SK-N-SH (cell line): ENCODE measurements around the gene IFITM5. TPM values are rescaled to one million over a fixed set of nuclear protein-coding genes. Genes with fewer than 3 reads are reported as not detected.

Experiments used
- CTCF ChIA-PET: fragments of 300-600, 350-600 bp; formaldehyde crosslinking; extraction: SDS; loops from one replicate; lab custom pipeline; 2021; lab: Yijun Ruan, JAX
- POLR2A ChIA-PET: fragments of 350-600 bp; sonication (Branson Sonifier 250); formaldehyde crosslinking; extraction: SDS; loops from one replicate; lab custom pipeline; 2020; ENCODE audit warnings: antibody characterized with exemption, inconsistent platforms; lab: Yijun Ruan, JAX
- DNase-seq: peaks from one replicate; pipeline ENCODE4 v3.0.0; 2012
- H2AFZ ChIP-seq: fragments of 200-600 bp; sonication (generic); 2 replicates; pipeline ENCODE4 v1.8.1; 2016; ENCODE audit warnings: antibody characterized with exemption, mild to moderate bottlenecking, low read depth
- H3F3A ChIP-seq: fragments of 200-600 bp; sonication (generic); replicated peaks from 2 replicates; pipeline ENCODE3; 2016; ENCODE audit warnings: antibody characterized with exemption, mild to moderate bottlenecking; ENCODE audit not compliant: insufficient read depth
- H3K27ac ChIP-seq, 2 experiments: fragments of 200-500 bp in 1 of 2; fragments of 200-600 bp in 1 of 2; sonication (Bioruptor generic) in 1 of 2; sonication (generic), shearing (Covaris generic) in 1 of 2; 2 replicates each; pipeline versions ENCODE4 v1.5.1 to v1.6.1; 2014 to 2016; ENCODE audit warnings: low read depth in 2 of 2, inconsistent platforms in 1 of 2, low read length in 1 of 2, mild to moderate bottlenecking in 1 of 2, mixed read lengths in 1 of 2
- H3K27me3 ChIP-seq: fragments of 200-600 bp; sonication (generic), shearing (Covaris generic); 2 replicates; pipeline ENCODE4 v1.6.1; 2016; ENCODE audit warnings: mixed run types; ENCODE audit not compliant: insufficient read depth
- H3K36me3 ChIP-seq, 2 experiments: fragments of 200-500 bp in 1 of 2; fragments of 200-600 bp in 1 of 2; sonication (Bioruptor generic) in 1 of 2; sonication (generic) in 1 of 2; replicated peaks in 1 of 2; 2 replicates each; pipeline versions ENCODE3 to v1.5.1; 2014 to 2016; ENCODE audit warnings: low read length in 1 of 2, mild to moderate bottlenecking in 1 of 2; ENCODE audit not compliant: insufficient read depth in 2 of 2, control insufficient read depth in 1 of 2
- H3K4me1 ChIP-seq, 2 experiments: fragments of 200-500 bp in 1 of 2; fragments of 200-600 bp in 1 of 2; sonication (Bioruptor generic) in 1 of 2; sonication (generic), shearing (Covaris generic) in 1 of 2; 2 replicates each; pipeline versions ENCODE4 v1.5.1 to v1.6.1; 2014 to 2016; ENCODE audit warnings: low read depth in 1 of 2, low read length in 1 of 2, mixed run types in 1 of 2; ENCODE audit not compliant: insufficient read depth in 2 of 2, control insufficient read depth in 1 of 2
- H3K4me2 ChIP-seq: fragments of 200-600 bp; sonication (generic), shearing (Covaris generic); 2 replicates; pipeline ENCODE4 v1.6.1; 2017; ENCODE audit warnings: mixed run types
- H3K4me3 ChIP-seq, 2 experiments: fragments of 200-500 bp in 1 of 2; fragments of 200-600 bp in 1 of 2; sonication (Bioruptor generic) in 1 of 2; sonication (generic), shearing (Covaris generic) in 1 of 2; 2 replicates each; pipeline versions ENCODE4 v1.5.1 to v1.8.1; 2014 to 2016; ENCODE audit warnings: low read depth in 2 of 2, inconsistent platforms in 1 of 2, low read length in 1 of 2, mild to moderate bottlenecking in 1 of 2, mixed read lengths in 1 of 2, moderate library complexity in 1 of 2
- H3K79me2 ChIP-seq: fragments of 200-600 bp; sonication (generic); 2 replicates; pipeline ENCODE4 v1.8.1; 2017; ENCODE audit warnings: mild to moderate bottlenecking; ENCODE audit not compliant: insufficient read depth
- H3K9ac ChIP-seq: fragments of 200-600 bp; sonication (generic); 2 replicates; pipeline ENCODE4 v1.6.1; 2017; ENCODE audit warnings: mixed run types
- H3K9me2 ChIP-seq: fragments of 200-600 bp; sonication (generic); 2 replicates; pipeline ENCODE4 v1.6.1; 2017; ENCODE audit warnings: mixed run types
- H3K9me3 ChIP-seq: fragments of 200-600 bp; sonication (generic); 2 replicates; pipeline ENCODE4 v1.6.1; 2017; ENCODE audit warnings: mixed run types, mild to moderate bottlenecking, moderate library complexity
- H4K20me1 ChIP-seq: fragments of 200-600 bp; sonication (generic); 2 replicates; pipeline ENCODE4 v1.6.1; 2017; ENCODE audit warnings: mild to moderate bottlenecking, mixed run types; ENCODE audit not compliant: insufficient read depth
- ELF1 ChIP-seq: IDR thresholded peaks from 2 replicates; pipeline ENCODE4 v1.4.0; 2012
- EZH2phosphoT487 ChIP-seq: fragments of 200-600 bp; sonication (generic); IDR thresholded peaks from 2 replicates; pipeline ENCODE4 v1.6.1; 2017; ENCODE audit warnings: low read depth, mixed run types, mild to moderate bottlenecking, antibody characterized with exemption, moderate library complexity, borderline replicate concordance
- FOSL2 ChIP-seq: IDR thresholded peaks from 2 replicates; pipeline ENCODE4 v1.4.0; 2012; ENCODE audit warnings: low read depth, mild to moderate bottlenecking, moderate library complexity, borderline replicate concordance
- FOXM1 ChIP-seq: IDR thresholded peaks from 2 replicates; pipeline ENCODE4 v1.4.0; 2012; ENCODE audit warnings: low read depth, mild to moderate bottlenecking
- GABPA ChIP-seq: IDR thresholded peaks from 2 replicates; pipeline ENCODE4 v1.4.0; 2012; ENCODE audit warnings: low read depth, mild to moderate bottlenecking
- GATA2 ChIP-seq: sonication (generic); formaldehyde crosslinking; IDR thresholded peaks from 2 replicates; pipeline ENCODE4 v1.5.0; 2020; ENCODE audit warnings: mild to moderate bottlenecking, missing genetic modification reagents
- JUND ChIP-seq: IDR thresholded peaks from 2 replicates; pipeline ENCODE4 v1.4.0; 2012
- MEF2A ChIP-seq: IDR thresholded peaks from 2 replicates; pipeline ENCODE4 v1.4.0; 2012; ENCODE audit warnings: low read depth, borderline replicate concordance
- MXI1 ChIP-seq: IDR thresholded peaks from 2 replicates; pipeline ENCODE4 v1.6.1; 2012; ENCODE audit warnings: mild to moderate bottlenecking, low read depth, low read length, improper control_type of control experiment
- NFIC ChIP-seq: IDR thresholded peaks from 2 replicates; pipeline ENCODE4 v1.4.0; 2012; ENCODE audit warnings: borderline replicate concordance
- NRF1 ChIP-seq: IDR thresholded peaks from 2 replicates; pipeline ENCODE4 v1.6.1; 2012; ENCODE audit warnings: low read depth, mild to moderate bottlenecking, low read length
- POLR2AphosphoS5 ChIP-seq: IDR thresholded peaks from 2 replicates; pipeline ENCODE4 v1.6.1; 2012; ENCODE audit warnings: low read depth, low read length
- RAD21 ChIP-seq: IDR thresholded peaks from 2 replicates; pipeline ENCODE4 v1.6.1; 2012; ENCODE audit warnings: mild to moderate bottlenecking, low read length
- RCOR1 ChIP-seq: fragments of 150-350 bp; IDR thresholded peaks from 2 replicates; pipeline ENCODE4 v1.6.1; 2017; ENCODE audit warnings: antibody characterized with exemption, low read length
- SIN3A ChIP-seq: IDR thresholded peaks from 2 replicates; pipeline ENCODE4 v1.6.1; 2012; ENCODE audit warnings: low read depth, mild to moderate bottlenecking, low read length, moderate library complexity, borderline replicate concordance
- TAF1 ChIP-seq: IDR thresholded peaks from 2 replicates; pipeline ENCODE4 v1.6.1; 2012; ENCODE audit warnings: low read depth, mild to moderate bottlenecking, low read length, moderate library complexity, borderline replicate concordance
- TEAD4 ChIP-seq: IDR thresholded peaks from 2 replicates; pipeline ENCODE4 v1.4.0; 2012; ENCODE audit warnings: mild to moderate bottlenecking, borderline replicate concordance; ENCODE audit not compliant: insufficient read depth
- WGBS: methylation state at CpG from one replicate; pipeline ENCODE4 v1.1.6; 2017; ENCODE audit warnings: low lambda C conversion rate; 5-methylcytosine and 5-hydroxymethylcytosine counted together
- polyA plus RNA-seq, 3 experiments: library from polyadenylated mRNA; depleted of rRNA; stranded (reverse); fragments of >200 nt; gene quantifications; 2 replicates each; pipeline ENCODE4 v1.2.3, GENCODE V29; 2012
- TF ChIP-seq, protein P1 (sequence below): IDR thresholded peaks from 2 replicates; pipeline ENCODE4 v1.4.0; 2012; ENCODE audit warnings: low read depth, borderline replicate concordance
- TF ChIP-seq, protein P2 (sequence below): fragments of 150-350 bp; IDR thresholded peaks from 2 replicates; pipeline ENCODE4 v1.6.1; 2016; ENCODE audit warnings: mild to moderate bottlenecking, low read depth, low read length
- TF ChIP-seq, protein P3 (sequence below): IDR thresholded peaks from 2 replicates; pipeline ENCODE4 v1.4.0; 2012; ENCODE audit warnings: low read depth
- TF ChIP-seq, protein P4 (sequence below): fragments of 150-350 bp; IDR thresholded peaks from 2 replicates; pipeline ENCODE4 v1.6.1; 2017; ENCODE audit warnings: antibody characterized with exemption, low read length, low read depth, borderline replicate concordance

The IFITM5 gene
- polyA plus RNA-seq, 1 of the 3 experiments (the other 2 are of a cell fraction): not detected

DNA sequence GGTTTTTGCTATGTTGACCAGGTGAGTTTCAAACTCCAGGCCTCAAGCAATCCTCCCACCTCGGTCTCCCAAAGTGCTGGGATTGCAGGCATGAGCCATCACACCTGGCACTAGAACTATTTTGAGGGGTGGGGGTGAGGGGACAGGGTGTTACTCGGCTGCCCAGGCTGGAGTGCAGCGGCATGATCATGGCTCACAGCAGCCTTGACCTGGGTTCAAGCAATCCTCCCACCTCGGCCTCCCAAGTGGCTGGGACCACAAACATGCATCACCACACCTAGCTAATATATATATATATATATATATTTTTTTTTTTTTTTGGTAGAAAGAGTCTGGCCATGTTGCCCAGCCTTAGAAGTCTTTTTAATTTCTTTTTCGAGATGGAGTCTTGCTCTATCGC, 38.4 kb upstream of the IFITM5 start:
- WGBS: 69% methylated on average over 6 of the region's 6 CpGs
- POLR2A ChIA-PET: no interaction called here
- Histone ChIP-seq H3K27ac (no peak overlapping the region), H3K4me3 (no peak overlapping the region), H3K9ac (no peak overlapping the region), H3K27me3 (no peaks in the 10 kb centered on the region; the same call in 1 of the 2 replicates), H3K4me1 (no peaks in the 10 kb centered on the region), H3K36me3 (no peaks in the 10 kb centered on the region), H3K9me2 (no peaks in the 10 kb centered on the region; the same call in 1 of the 2 replicates), H2AFZ (no peak overlapping the region), H3K79me2 (no peaks in the 10 kb centered on the region), H3F3A (no peaks in the 10 kb centered on the region), H4K20me1 (no peaks in the 10 kb centered on the region), H3K9me3 (no peaks in the 10 kb centered on the region), H3K4me2 (no peak overlapping the region)
- CTCF ChIA-PET: interaction anchor here (1.0 kb wide), 1 partner anchor 10 kb away, joined by 3 read pairs; no protein-coding TSS in a partner anchor
- TF ChIP-seq RAD21 (no peak), POLR2AphosphoS5 (no peak), GATA2 (CRISPR knock-in tag) (no peak), FOXM1 (no peak), TEAD4 (no peak), ELF1 (no peak), MEF2A (no peak), SIN3A (no peak)
- TF ChIP-seq, protein P1, sequence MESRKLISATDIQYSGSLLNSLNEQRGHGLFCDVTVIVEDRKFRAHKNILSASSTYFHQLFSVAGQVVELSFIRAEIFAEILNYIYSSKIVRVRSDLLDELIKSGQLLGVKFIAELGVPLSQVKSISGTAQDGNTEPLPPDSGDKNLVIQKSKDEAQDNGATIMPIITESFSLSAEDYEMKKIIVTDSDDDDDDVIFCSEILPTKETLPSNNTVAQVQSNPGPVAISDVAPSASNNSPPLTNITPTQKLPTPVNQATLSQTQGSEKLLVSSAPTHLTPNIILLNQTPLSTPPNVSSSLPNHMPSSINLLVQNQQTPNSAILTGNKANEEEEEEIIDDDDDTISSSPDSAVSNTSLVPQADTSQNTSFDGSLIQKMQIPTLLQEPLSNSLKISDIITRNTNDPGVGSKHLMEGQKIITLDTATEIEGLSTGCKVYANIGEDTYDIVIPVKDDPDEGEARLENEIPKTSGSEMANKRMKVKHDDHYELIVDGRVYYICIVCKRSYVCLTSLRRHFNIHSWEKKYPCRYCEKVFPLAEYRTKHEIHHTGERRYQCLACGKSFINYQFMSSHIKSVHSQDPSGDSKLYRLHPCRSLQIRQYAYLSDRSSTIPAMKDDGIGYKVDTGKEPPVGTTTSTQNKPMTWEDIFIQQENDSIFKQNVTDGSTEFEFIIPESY: no peak
- TF ChIP-seq, protein P2, sequence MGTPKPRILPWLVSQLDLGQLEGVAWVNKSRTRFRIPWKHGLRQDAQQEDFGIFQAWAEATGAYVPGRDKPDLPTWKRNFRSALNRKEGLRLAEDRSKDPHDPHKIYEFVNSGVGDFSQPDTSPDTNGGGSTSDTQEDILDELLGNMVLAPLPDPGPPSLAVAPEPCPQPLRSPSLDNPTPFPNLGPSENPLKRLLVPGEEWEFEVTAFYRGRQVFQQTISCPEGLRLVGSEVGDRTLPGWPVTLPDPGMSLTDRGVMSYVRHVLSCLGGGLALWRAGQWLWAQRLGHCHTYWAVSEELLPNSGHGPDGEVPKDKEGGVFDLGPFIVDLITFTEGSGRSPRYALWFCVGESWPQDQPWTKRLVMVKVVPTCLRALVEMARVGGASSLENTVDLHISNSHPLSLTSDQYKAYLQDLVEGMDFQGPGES: no peak
- no peak for DNase-seq

DNA sequence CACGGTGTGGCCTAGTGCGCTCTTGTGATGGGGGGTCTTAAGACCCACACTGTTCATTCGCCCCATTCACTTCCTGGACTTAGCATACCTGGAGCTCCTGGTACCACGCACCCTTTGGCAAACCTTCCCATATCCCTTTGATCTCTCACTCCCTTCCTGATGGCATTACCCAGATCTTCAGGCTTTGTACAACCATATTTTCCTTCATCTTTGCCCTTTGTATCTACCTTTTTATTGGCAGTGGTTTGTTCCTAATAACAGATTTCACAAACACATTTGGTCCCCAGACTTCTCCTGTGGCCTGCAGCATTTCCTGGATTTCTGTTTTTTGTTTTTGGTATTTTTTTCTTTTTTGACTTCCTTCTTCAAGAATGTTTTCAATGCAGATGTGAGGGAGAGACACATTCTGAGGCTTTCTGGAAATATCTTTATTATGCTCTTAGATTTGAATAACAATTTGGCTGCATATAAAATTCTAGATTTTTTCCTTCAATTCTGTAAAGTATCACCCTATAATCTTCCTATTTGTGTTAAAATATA, 37.4 kb upstream of the IFITM5 start:
- Histone ChIP-seq H3K4me1 (no peaks in the 10 kb centered on the region), H3K4me3 (no peak overlapping the region), H3K27me3 (no peaks in the 10 kb centered on the region; the same call in 1 of the 2 replicates), H3F3A (no peaks in the 10 kb centered on the region), H3K27ac (no peak overlapping the region), H3K4me2 (no peak overlapping the region), H2AFZ (no peak overlapping the region), H3K9ac (no peak overlapping the region), H3K9me3 (no peaks in the 10 kb centered on the region), H3K9me2 (no peaks in the 10 kb centered on the region; the same call in 1 of the 2 replicates), H3K36me3 (no peaks in the 10 kb centered on the region), H4K20me1 (no peaks in the 10 kb centered on the region), H3K79me2 (no peaks in the 10 kb centered on the region)
- 90% methylated on average over 4 of the region's 4 CpGs for WGBS
- POLR2A ChIA-PET: no interaction called here
- CTCF ChIA-PET: interaction anchor here (1.0 kb wide), 1 partner anchor 11 kb away, joined by 3 read pairs; no protein-coding TSS in a partner anchor
- no peak for DNase-seq
- TF ChIP-seq NRF1 (no peak), GABPA (no peak), JUND (no peak), EZH2phosphoT487 (no peak), ELF1 (no peak), FOSL2 (no peak), TAF1 (no peak), RCOR1 (no peak), MXI1 (no peak), NFIC (no peak), RAD21 (no peak)
- TF ChIP-seq, protein P3, sequence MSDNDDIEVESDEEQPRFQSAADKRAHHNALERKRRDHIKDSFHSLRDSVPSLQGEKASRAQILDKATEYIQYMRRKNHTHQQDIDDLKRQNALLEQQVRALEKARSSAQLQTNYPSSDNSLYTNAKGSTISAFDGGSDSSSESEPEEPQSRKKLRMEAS: no peak
- TF ChIP-seq, protein P4, sequence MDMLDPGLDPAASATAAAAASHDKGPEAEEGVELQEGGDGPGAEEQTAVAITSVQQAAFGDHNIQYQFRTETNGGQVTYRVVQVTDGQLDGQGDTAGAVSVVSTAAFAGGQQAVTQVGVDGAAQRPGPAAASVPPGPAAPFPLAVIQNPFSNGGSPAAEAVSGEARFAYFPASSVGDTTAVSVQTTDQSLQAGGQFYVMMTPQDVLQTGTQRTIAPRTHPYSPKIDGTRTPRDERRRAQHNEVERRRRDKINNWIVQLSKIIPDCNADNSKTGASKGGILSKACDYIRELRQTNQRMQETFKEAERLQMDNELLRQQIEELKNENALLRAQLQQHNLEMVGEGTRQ: no peak
